Measurements from ENCODE around the gene PNLIPRP3.

GRCh38 chr10:116461680-116462079 lies 34.0 kb downstream of the PNLIPRP3 start:
- TF ChIP-seq CTCF (IDR thresholded peaks at IDR 0.05) (no peak), POLR2A (IDR thresholded peaks at IDR 0.05) (no peak)
